Stimulated activated effector memory CD8-positive, alpha-beta T cell treated with anti-CD3 and anti-CD28 coated beads, Interleukin-12 subunit alpha, Interleukin-12 subunit beta, amount 100 ng/mL, for 72 hours (primary cell): ENCODE data around the gene TREX2.
A peak's percentile ranks its signal among the peaks of the same experiment; 100 is the strongest.

ENCODE experiments used
- ATAC-seq: fragments of 150-1000 bp; cut with Tn5 transposase; 2 replicates; pipeline ENCODE4 v1.10.0; 2021
- DNase-seq, 2 donors: peaks; one replicate each; pipeline ENCODE4 v3.0.0; 2021 to 2022; ENCODE audit warnings: low spot score in 2 of 2
- H3K27ac Mint-ChIP-seq: one replicate; pipeline ENCODE4 v1.8.0; 2022; ENCODE audit warnings: mild to moderate bottlenecking, mixed read lengths
- H3K36me3 Mint-ChIP-seq: one replicate; pipeline ENCODE4 v1.8.0; 2022; ENCODE audit warnings: mild to moderate bottlenecking, mixed read lengths
- H3K4me1 Mint-ChIP-seq: one replicate; pipeline ENCODE4 v1.8.0; 2022; ENCODE audit warnings: mixed read lengths
- H3K4me3 Mint-ChIP-seq: one replicate; pipeline ENCODE4 v1.8.0; 2022; ENCODE audit warnings: mild to moderate bottlenecking, mixed read lengths
- H3K9me3 Mint-ChIP-seq: one replicate; pipeline ENCODE4 v1.8.0; 2022; ENCODE audit warnings: mixed read lengths

The TREX2 gene

DNA sequence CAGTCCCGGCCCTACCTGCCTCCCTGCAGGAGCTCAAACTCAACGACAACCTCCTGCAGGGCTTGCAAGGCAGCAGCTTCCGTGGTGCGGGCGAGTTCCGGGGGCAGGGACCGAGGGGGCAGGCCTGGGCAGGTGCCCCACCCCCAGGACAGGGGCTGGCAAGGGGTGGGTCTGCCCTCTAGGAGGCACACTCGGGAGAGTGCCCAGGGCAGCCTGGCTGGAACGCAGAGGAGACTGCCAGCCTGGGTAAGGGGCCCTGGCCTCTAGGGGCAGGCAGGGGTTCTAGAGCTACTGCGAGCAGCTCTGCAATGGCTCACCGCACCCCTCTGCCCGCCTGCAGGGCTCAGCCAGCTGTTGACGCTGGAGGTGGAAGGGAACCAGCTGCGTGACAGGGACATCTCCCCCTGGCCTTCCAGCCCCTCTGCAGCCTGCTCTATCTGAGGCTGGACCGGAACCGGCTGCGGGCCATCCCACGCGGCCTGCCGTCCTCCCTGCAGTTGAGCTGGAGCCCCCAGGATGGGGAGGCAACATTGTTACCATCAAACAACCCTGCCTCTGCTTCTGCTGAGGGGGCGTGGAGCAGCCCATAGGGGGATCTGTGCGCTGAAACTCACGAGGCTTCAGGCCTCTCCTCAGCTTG is 36.6 kb upstream of the TREX2 start:
- DNase-seq (no peak), ATAC-seq (no peak)
- no peak overlapping the region for H3K27ac Mint-ChIP-seq
- no peaks in the 10 kb centered on the region for H3K4me1 Mint-ChIP-seq
- H3K9me3 Mint-ChIP-seq = no peaks in the 10 kb centered on the region
- no peak overlapping the region for H3K4me3 Mint-ChIP-seq
- H3K36me3 Mint-ChIP-seq = no peaks in the 10 kb centered on the region

DNA sequence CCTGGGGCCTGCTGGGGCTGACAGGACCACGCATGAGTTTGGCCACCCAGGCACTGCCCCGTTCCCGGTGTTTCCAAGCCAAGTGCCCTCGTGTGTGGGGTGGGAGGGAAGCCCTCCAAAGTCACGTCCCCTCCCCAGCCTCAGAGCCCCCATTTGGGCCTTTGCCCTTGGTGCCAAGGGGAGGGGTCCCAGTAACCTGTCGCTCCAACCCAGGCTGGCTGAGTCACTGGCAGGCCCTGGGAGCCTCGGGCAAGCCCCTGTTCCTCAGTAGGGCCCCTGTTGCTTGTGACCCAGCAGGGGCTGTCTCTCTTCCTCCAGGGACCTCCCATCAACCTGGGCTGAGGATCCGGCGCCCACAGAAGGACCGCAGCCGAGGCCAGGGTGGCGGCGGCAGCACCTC is 35.2 kb upstream of the TREX2 start:
- DNase-seq = no peak
- Mint-ChIP-seq H3K27ac (no peak overlapping the region), H3K36me3 (no peaks in the 10 kb centered on the region), H3K4me1 (no peaks in the 10 kb centered on the region), H3K9me3 (no peaks in the 10 kb centered on the region), H3K4me3 (no peak overlapping the region)
- ATAC-seq = no peak

DNA sequence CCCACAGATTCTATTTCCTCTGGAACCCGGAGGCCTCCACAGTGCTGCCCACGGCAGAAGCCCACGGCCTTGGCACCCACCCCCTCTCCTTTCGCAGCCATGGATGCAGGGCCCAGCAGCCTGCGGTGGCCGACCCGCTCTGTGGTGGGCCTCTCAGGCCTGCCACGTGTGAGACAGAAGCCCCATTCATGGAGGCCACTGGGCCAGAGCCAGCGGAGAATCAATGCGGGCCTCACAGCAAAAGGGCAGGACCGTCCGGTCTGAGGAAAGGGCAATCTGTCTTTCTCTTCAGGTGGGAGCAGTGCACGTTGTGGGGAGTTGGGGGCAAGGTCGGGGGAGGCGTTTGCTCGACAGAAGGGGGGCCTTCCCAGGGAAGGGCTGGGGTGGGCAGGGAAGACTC is 32.9 kb upstream of the TREX2 start:
- no peak for ATAC-seq
- Mint-ChIP-seq H3K4me1 (no peaks in the 10 kb centered on the region), H3K36me3 (no peaks in the 10 kb centered on the region), H3K9me3 (no peaks in the 10 kb centered on the region), H3K4me3 (no peak overlapping the region), H3K27ac (no peak overlapping the region)
- no peak for DNase-seq

DNA sequence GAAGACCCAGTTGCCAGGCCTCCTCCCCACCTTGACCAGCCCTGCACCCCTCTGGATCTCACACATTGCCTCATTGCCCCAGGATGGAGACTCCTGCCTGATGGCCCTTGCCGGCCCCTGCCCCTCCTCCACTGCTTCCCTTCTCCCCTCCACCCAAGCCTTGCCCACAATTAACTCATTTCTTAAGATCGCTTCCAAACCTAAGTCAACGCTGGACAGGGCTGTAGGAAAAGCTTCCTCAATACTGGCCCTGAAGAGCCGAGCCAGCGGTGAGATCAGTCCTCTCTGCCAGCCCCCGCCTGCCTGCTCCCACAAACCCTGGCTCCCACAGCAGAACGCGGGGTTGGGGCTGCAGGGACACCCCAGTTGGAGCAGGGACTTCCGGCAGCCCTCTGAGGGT is 32.0 kb upstream of the TREX2 start:
- H3K4me1 Mint-ChIP-seq = no peaks in the 10 kb centered on the region
- no peaks in the 10 kb centered on the region for H3K36me3 Mint-ChIP-seq
- peak overlapping the region; percentile 26 for H3K27ac Mint-ChIP-seq
- H3K4me3 Mint-ChIP-seq = no peak overlapping the region
- DNase-seq (no peak), ATAC-seq (no peak)
- H3K9me3 Mint-ChIP-seq = no peaks in the 10 kb centered on the region

DNA sequence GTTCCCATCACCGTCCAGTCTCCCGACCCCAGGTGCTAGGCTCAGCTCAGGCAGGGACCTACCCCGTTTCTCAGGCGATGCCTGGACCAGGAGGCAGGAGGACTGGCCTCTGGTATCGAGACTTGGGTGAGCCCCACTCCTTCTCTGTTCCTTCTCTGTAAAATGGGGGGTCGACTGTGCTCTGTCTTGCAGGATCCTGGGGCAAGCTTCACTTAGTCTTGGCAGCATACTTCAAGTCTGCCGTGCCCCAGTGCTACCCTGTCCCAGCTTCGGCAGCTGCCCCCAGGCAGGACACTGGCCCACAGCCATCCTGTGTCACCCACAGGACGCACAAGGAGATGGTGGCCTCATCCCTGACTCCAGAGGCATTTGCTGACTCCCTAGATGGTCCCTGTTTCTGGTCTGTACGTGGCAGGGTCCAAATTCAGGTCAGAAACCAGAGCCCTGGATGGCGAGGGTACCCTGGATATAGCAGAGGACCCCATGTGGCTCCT is 31.6 kb upstream of the TREX2 start:
- H3K36me3 Mint-ChIP-seq = no peaks in the 10 kb centered on the region
- H3K27ac Mint-ChIP-seq = no peak overlapping the region
- no peaks in the 10 kb centered on the region for H3K4me1 Mint-ChIP-seq
- ATAC-seq = no peak
- no peaks in the 10 kb centered on the region for H3K9me3 Mint-ChIP-seq
- no peak overlapping the region for H3K4me3 Mint-ChIP-seq
- no peak for DNase-seq

DNA sequence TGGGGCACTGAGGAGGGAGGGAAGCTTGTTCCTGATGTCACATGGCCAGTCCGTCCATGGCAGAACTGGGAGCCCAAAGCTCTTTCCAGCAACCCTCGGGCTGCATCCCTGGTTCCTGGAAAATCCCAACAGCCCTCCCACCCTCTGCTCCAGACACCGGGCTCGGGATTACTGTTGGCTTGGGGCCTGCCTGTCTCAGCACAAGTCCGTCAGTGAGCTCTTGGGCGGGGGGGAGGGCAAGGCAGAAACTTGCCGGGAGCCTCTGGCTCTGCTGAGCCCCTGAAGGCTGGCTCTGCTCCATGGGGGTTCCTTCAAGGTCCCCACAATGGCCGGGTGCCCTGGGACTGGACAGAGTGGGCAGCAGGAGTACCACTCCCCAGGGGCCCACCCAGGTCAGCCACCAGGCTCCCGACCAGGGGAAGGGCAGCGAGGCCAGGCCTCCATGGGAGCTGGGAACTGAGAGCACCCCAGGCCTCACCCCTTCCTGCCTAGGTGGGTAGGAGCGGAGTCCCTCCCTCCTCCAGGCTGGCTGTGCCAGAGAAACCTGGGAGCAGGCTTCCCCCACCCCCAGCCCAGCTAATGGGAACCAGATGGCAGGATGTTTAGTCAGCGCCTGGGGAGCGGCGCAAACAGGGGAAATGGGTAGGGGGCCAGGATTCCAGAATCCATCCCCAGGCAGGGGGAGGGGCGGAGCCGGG is 31.0 kb upstream of the TREX2 start:
- no peak for DNase-seq
- H3K27ac Mint-ChIP-seq = no peak overlapping the region
- H3K36me3 Mint-ChIP-seq = no peaks in the 10 kb centered on the region
- no peaks in the 10 kb centered on the region for H3K9me3 Mint-ChIP-seq
- no peak overlapping the region for H3K4me3 Mint-ChIP-seq
- ATAC-seq = no peak
- no peaks in the 10 kb centered on the region for H3K4me1 Mint-ChIP-seq

DNA sequence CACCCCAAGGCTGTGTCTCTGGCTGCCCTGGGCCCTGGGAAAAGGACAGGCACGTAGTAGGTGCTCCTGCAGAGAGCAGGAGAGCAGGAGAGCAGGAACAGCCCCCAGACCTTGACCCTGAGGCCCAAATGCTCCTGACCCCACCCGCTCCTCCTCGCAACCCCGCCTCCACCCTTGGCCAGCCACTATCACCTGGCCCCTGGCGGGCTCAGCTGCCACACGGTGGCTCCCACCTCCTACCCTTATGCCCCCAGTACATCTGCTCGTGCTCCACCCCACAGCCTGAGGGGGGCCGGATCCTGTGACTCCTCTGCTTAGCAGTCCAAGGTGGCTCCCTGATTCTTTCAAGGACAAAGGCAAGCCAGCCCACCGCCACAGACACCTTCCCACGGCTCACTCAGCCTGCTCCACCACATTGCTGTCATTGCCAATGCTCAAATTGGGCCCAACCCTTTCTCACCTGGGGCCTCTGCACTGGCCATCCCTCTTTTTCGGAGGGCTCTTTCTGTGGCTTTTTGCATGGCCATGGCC is 30.0 kb upstream of the TREX2 start:
- Mint-ChIP-seq H3K4me1 (peaks cover 4% of the 10 kb centered on the region), H3K36me3 (no peaks in the 10 kb centered on the region), H3K27ac (peak overlapping the region; percentile 56), H3K4me3 (no peak overlapping the region), H3K9me3 (no peaks in the 10 kb centered on the region)
- no peak for ATAC-seq
- DNase-seq = no peak

DNA sequence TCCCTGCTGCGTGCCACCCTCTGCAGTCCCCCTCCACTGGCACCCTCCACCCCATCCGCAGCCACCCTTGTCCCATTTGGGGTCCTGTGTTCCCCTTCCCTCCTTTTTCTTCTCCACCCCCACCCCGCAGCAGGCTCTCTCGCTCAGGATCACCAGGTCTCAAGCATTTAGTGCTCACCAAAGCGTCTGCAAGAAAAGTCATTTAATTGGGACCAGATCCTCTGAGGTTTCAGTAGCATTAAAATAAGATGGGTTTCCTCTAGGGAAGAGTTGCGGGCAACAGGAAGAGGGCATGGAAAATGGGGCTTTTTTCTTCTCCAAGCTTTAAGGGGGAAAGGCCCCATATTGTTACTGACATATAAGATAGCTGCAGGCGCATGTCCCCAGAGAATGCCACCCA is 29.4 kb upstream of the TREX2 start:
- H3K4me3 Mint-ChIP-seq = no peak overlapping the region
- no peaks in the 10 kb centered on the region for H3K36me3 Mint-ChIP-seq
- H3K27ac Mint-ChIP-seq = no peak overlapping the region
- no peak for DNase-seq
- ATAC-seq = no peak
- H3K9me3 Mint-ChIP-seq = no peaks in the 10 kb centered on the region
- H3K4me1 Mint-ChIP-seq = peaks cover 4% of the 10 kb centered on the region

DNA sequence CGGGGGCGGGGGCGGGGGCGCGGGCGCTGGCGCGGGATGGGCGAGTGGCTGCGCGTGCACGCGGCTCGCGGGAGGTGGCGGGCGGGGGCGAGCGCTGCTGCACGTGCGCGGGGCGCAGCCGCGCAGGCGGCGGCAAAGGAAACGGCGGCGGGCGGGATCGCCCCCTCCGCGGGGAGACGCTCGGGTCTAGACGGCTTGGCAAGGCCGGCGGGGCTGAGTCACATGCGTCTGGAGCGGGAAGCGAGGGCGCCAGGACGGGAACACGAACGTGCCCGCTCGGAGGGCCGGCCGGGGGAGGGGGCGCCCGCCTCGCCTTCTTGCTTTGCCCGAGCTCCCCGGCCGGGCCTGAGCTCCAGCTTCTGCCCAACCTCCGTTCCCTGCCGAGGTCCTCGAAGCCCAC is 28.9 kb upstream of the TREX2 start:
- peak overlapping the region; percentile 25 for H3K4me3 Mint-ChIP-seq

DNA sequence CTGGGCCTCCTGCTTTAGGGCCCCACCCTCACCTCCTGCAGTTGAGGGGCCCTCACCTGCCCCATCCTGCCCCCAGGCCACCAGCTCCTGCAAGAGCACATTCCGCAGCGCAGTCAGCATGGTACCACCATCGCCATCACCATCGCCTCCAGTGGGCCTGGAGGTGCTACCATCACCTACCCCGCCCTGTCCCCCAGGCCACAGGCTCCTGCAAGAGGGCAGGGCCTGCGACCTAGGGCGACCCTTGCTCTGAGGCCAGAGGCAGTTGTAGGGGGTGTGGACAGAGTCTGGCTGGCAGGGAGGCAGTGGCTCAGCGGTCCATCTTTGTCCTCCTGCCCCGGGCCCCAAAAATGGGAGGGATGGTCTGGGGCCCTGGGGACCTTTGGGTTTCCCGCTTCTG is 28.4 kb upstream of the TREX2 start:
- Mint-ChIP-seq H3K27ac (no peak overlapping the region), H3K4me3 (peak overlapping the region; percentile 25)

More for the DNA sequence above, 28.9 kb upstream of the TREX2 start:
- Mint-ChIP-seq H3K4me1 (peaks cover 4% of the 10 kb centered on the region), H3K9me3 (no peaks in the 10 kb centered on the region), H3K36me3 (no peaks in the 10 kb centered on the region), H3K27ac (no peak overlapping the region)
- DNase-seq (no peak), ATAC-seq (no peak)

DNA sequence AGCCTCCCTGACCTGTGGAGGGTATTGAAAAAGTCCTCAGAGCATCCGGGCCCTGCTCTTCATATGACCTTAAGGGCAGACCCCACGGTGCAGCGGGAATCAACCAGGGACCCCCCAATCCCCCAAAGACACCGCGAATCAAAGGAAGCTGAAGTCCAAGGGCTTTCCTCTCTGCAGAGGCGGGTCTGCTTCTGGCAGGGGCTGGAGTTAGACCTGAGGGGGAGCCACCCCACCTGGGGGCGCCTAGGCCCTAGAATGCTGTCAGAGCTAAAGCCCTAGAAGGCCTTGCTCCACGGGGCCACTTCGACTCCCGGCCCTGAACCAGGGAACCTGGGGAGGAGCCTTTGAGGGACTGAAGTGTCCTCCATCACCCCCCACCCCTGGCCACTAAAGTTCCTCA is 27.3 kb upstream of the TREX2 start:
- H3K27ac Mint-ChIP-seq = peak overlapping the region; percentile 81
- peak overlapping the region; percentile 36 for H3K4me3 Mint-ChIP-seq

More for the DNA sequence above, 28.4 kb upstream of the TREX2 start:
- DNase-seq = no peak
- ATAC-seq = no peak
- Mint-ChIP-seq H3K9me3 (no peaks in the 10 kb centered on the region), H3K36me3 (no peaks in the 10 kb centered on the region), H3K4me1 (peaks cover 4% of the 10 kb centered on the region)

DNA sequence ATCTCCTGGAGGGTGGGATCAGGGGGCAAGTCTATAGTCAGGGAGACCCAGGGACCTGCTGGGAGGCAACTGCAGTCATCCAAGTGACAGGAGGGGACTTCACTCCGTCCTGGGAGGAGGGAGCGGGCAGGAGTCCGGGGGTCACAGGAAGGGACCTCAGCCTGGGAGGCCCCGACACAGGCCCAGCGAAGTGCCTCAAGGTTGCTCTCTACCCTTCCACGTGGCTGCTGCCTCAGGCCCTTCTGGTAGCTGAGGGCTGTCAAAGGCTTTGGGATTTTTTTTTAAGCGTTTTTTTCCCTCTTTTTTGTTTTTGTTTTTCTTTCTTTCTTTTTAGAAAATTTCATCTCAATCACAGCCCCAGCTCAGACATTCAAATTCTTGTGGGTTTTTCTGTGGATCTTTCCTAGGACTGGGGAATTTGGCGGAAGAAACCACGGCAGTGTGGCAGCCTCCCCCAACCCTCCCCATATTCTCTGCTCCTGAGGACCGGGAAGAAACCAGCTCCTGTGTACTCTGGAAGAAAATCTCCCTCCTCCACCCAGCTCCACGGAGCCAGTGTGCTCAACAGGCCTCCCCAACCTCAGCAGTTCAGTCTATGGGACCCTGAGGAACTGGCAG is 25.9 kb upstream of the TREX2 start:
- peaks cover 9% of the 10 kb centered on the region for H3K36me3 Mint-ChIP-seq
- no peak overlapping the region for H3K4me3 Mint-ChIP-seq
- H3K27ac Mint-ChIP-seq = no peak overlapping the region
- peaks cover 12% of the 10 kb centered on the region for H3K4me1 Mint-ChIP-seq
- no peaks in the 10 kb centered on the region for H3K9me3 Mint-ChIP-seq
- no peak for DNase-seq
- ATAC-seq = no peak

More for the DNA sequence above, 27.3 kb upstream of the TREX2 start:
- Mint-ChIP-seq H3K9me3 (no peaks in the 10 kb centered on the region), H3K36me3 (no peaks in the 10 kb centered on the region), H3K4me1 (peaks cover 4% of the 10 kb centered on the region)
- DNase-seq (no peak), ATAC-seq (no peak)

DNA sequence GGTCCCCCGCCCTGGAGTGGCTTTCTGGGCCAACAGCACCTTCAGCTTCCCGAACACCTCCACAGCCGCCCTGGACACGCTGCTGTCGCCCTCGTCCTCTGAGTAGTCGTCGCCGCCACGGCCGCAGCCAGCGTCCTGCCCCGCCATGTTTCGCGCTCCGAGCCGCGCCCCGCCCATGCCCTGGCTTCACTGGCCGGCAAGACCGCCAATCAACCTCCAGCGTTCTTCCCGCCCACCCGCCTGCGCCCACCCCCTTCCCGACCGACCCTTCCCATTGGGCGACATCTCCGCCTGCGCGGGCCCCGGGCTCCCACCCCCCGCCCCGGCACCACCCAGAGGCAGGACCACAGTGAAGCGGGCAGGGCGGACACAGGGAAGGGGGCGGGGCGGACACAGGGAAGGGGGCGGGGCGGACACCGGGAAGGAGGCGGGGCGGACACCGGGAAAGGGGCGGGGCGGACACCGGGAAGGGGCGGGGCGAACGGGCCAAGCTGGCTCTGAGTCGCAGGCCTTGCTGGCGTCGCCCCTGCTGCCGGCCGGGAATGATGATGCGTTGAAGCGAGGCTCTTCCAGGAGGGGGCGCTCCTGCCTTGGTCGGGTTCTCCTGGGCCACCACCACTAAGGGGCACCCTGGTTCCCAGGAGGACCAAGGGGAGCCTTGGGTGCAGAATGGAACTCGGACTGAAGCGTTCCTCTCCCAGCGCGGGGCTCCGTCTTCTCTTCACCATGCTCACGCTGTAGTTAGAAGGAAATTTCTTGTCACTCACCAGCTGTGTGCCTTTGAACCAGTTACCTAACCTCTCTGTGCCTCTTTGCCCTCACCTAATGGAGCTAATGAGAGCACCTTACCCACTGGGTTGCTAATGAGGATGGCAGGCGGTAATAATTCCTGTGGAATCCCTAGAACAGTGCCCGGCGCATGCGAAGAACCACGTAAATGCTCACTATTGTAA is 24.8 kb upstream of the TREX2 start, which contains the start of gene HAUS7:
Gene HAUS7, minus strand, starts transcription at position 166 of the 953 bp plus-strand sequence. Its CDS starts 19 bp downstream, at position 147.
- peaks cover 13% of the 10 kb centered on the region for H3K36me3 Mint-ChIP-seq
- peak within 1 kb of the TSS; percentile 66 for H3K4me3 Mint-ChIP-seq
- no peaks in the 10 kb centered on the region for H3K9me3 Mint-ChIP-seq
- DNase-seq (peak; percentile 74 to 88), ATAC-seq (peak; percentile 88)
- H3K27ac Mint-ChIP-seq = no peak within 1 kb of the TSS
- peaks cover 12% of the 10 kb centered on the region for H3K4me1 Mint-ChIP-seq

DNA sequence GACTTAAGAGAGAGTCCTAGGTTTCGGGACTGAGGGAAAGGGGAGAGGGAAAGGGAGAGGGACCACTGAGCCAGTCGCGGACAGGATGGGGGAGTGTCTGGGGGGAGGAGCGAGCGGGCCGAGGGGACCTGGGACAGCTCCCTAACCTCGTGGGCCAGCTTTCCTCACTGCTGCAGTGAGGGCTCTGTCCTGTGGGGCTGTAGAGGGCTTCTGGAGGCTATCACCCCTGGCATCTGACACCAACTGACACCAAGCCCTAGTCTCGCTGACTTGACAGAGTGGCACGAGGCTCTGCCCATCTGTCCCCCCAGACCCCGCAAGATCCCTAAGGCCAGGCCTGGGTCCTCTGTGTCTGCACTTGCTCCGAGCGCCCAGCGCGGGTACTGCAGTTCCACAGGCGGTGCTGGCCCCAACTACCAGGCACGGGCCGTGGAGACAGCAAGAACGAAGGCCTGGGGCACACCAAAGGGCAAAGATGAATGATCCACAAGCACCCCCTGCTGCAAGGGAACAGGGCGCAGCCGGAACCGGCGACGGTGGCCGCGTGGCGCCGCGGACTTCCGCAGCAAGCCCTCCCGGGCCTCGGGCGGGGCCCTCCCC is 24.1 kb upstream of the TREX2 start:
- Mint-ChIP-seq H3K4me1 (peaks cover 12% of the 10 kb centered on the region), H3K27ac (no peak overlapping the region), H3K4me3 (peak overlapping the region; percentile 66), H3K9me3 (no peaks in the 10 kb centered on the region), H3K36me3 (peaks cover 21% of the 10 kb centered on the region)
- no peak for DNase-seq
- ATAC-seq = peak; percentile 52
